ENCODE data around the gene EHD4. TPM values are rescaled to one million over a fixed set of nuclear protein-coding genes. Genes with fewer than 3 reads are reported as not detected.

The EHD4 gene
- polyA plus RNA-seq, 1 of the 3 experiments (the other 2 are of a cell fraction) = 17.5 TPM

DNA sequence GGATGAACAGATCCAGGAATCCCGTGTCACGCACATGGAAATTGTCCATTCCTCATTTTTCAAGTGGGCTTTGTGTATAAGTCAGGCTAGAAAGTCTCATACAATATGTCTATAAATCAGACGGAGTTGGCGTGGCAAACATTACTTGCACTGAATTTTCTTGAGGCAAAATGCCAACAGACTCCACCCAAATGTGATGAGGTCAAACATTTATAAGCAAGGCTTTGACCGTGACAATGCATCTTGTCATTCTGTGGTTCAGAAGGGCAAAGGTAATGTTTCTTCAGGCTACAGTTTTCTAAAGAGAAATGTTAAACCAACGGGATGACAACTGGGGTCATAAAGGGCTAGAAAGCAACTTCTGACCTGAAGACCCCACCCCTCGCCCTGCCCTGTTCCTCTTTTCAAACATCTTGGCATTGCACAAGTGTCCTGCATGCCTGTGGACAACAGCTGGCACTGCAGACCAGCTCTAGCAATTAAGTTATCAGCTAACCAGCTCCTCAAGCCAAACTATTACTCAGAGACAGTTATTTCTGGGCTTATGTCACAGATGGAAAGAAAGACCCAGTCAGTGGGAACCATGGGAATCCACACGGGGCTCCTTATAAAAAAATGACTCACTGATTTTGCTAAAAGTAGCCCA is 42.0 kb downstream of the EHD4 start (continued):
- TF ChIP-seq, protein P1, sequence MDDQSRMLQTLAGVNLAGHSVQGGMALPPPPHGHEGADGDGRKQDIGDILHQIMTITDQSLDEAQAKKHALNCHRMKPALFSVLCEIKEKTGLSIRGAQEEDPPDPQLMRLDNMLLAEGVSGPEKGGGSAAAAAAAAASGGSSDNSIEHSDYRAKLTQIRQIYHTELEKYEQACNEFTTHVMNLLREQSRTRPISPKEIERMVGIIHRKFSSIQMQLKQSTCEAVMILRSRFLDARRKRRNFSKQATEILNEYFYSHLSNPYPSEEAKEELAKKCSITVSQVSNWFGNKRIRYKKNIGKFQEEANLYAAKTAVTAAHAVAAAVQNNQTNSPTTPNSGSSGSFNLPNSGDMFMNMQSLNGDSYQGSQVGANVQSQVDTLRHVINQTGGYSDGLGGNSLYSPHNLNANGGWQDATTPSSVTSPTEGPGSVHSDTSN (IDR thresholded peaks at IDR 0.05) = peak; percentile 33; the same call in 1 of the 2 replicates
- peak; percentile 64; the same call in 1 of the 2 replicates for TF ChIP-seq FOSL2 (IDR thresholded peaks at IDR 0.05; ENCODE audit: borderline replicate concordance, low read depth)
- TF ChIP-seq GABPA (IDR thresholded peaks at IDR 0.05; ENCODE audit: low read depth) = no peak
- TF ChIP-seq SIN3A (IDR thresholded peaks at IDR 0.05; ENCODE audit: borderline replicate concordance, low read depth, low read length) = no peak
- TF ChIP-seq CHD2 (IDR thresholded peaks at IDR 0.05; ENCODE audit: low read length, partially characterized antibody) = no peak
- no peak for TF ChIP-seq RFX5 (IDR thresholded peaks at IDR 0.05; ENCODE audit: low read length)
- TF ChIP-seq RCOR1 (IDR thresholded peaks at IDR 0.05; ENCODE audit: low read length) = peak; percentile 23; the same call in 1 of the 2 replicates
- TF ChIP-seq FOXM1 (IDR thresholded peaks at IDR 0.05; ENCODE audit: low read depth) = no peak
- TF ChIP-seq POLR2AphosphoS5 (IDR thresholded peaks at IDR 0.05; ENCODE audit: low read depth, low read length) = peak; percentile 19; the same call in 1 of the 2 replicates
- peak; percentile 82 for TF ChIP-seq NFIC (IDR thresholded peaks at IDR 0.05; ENCODE audit: borderline replicate concordance)
- TF ChIP-seq YY1 (IDR thresholded peaks at IDR 0.05; ENCODE audit: low read depth) = no peak
- TF ChIP-seq GATA2 (CRISPR knock-in tag; IDR thresholded peaks at IDR 0.05) = no peak
- TF ChIP-seq, protein P2, sequence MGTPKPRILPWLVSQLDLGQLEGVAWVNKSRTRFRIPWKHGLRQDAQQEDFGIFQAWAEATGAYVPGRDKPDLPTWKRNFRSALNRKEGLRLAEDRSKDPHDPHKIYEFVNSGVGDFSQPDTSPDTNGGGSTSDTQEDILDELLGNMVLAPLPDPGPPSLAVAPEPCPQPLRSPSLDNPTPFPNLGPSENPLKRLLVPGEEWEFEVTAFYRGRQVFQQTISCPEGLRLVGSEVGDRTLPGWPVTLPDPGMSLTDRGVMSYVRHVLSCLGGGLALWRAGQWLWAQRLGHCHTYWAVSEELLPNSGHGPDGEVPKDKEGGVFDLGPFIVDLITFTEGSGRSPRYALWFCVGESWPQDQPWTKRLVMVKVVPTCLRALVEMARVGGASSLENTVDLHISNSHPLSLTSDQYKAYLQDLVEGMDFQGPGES (IDR thresholded peaks at IDR 0.05; ENCODE audit: low read depth, low read length) = no peak
- TF ChIP-seq SMC3 (IDR thresholded peaks at IDR 0.05; ENCODE audit: low read depth, low read length) = no peak
- no peak for TF ChIP-seq FOXJ3 (CRISPR knock-in tag; IDR thresholded peaks at IDR 0.05)
- TF ChIP-seq TEAD4 (IDR thresholded peaks at IDR 0.05; ENCODE audit: borderline replicate concordance, insufficient read depth) = 0 out of 2 replicates have a peak, but pooled peaks have one; percentile 59
- TF ChIP-seq, protein P3, sequence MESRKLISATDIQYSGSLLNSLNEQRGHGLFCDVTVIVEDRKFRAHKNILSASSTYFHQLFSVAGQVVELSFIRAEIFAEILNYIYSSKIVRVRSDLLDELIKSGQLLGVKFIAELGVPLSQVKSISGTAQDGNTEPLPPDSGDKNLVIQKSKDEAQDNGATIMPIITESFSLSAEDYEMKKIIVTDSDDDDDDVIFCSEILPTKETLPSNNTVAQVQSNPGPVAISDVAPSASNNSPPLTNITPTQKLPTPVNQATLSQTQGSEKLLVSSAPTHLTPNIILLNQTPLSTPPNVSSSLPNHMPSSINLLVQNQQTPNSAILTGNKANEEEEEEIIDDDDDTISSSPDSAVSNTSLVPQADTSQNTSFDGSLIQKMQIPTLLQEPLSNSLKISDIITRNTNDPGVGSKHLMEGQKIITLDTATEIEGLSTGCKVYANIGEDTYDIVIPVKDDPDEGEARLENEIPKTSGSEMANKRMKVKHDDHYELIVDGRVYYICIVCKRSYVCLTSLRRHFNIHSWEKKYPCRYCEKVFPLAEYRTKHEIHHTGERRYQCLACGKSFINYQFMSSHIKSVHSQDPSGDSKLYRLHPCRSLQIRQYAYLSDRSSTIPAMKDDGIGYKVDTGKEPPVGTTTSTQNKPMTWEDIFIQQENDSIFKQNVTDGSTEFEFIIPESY (IDR thresholded peaks at IDR 0.05; ENCODE audit: borderline replicate concordance, low read depth) = no peak
- TF ChIP-seq, protein P4, sequence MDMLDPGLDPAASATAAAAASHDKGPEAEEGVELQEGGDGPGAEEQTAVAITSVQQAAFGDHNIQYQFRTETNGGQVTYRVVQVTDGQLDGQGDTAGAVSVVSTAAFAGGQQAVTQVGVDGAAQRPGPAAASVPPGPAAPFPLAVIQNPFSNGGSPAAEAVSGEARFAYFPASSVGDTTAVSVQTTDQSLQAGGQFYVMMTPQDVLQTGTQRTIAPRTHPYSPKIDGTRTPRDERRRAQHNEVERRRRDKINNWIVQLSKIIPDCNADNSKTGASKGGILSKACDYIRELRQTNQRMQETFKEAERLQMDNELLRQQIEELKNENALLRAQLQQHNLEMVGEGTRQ (IDR thresholded peaks at IDR 0.05; ENCODE audit: borderline replicate concordance, low read depth, low read length) = no peak
- TF ChIP-seq, protein P5, sequence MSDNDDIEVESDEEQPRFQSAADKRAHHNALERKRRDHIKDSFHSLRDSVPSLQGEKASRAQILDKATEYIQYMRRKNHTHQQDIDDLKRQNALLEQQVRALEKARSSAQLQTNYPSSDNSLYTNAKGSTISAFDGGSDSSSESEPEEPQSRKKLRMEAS (IDR thresholded peaks at IDR 0.05; ENCODE audit: low read depth) = peak; percentile 24; the same call in 1 of the 2 replicates
- TF ChIP-seq MEF2A (IDR thresholded peaks at IDR 0.05; ENCODE audit: borderline replicate concordance, low read depth) = 0 out of 2 replicates have a peak, but pooled peaks have one; percentile 77
- TF ChIP-seq RXRA (IDR thresholded peaks at IDR 0.05; ENCODE audit: borderline replicate concordance, low read depth) = 0 out of 2 replicates have a peak, but pooled peaks have one; percentile 33

All from SK-N-SH (cell line).